HG02678 (cell line): ENCODE results near the gene SLC9A9.
"Not testable (repeated sequence)": the region's sequence is repeated elsewhere in the genome, so short reads cannot be mapped to it uniquely, and the experiment has no call there.

Experiments used
- ATAC-seq: cut with Tn5 transposase; IDR thresholded peaks from one replicate; pipeline ENCODE4 v1.9.1; 2021; ENCODE audit warnings: mild to moderate bottlenecking, moderate library complexity; ENCODE audit not compliant: unreplicated experiment

Gene SLC9A9

GRCh38 chr3:143698682-143699303, 149.5 kb downstream of the SLC9A9 start:
- no peak for ATAC-seq

GRCh38 chr3:143697975-143698374, 150.3 kb downstream of the SLC9A9 start:
- no peak for ATAC-seq

- ATAC-seq: not testable (repeated sequence)
These were observed 152.9 kb downstream of the SLC9A9 start for GRCh38 chr3:143695333-143695732.

- no peak for ATAC-seq
These were observed 154.8 kb downstream of the SLC9A9 start for GRCh38 chr3:143693506-143693905.

GRCh38 chr3:143686638-143687197, 161.6 kb downstream of the SLC9A9 start:
- no peak for ATAC-seq

- ATAC-seq: no peak
These were observed 162.8 kb downstream of the SLC9A9 start for GRCh38 chr3:143685491-143685890.

- ATAC-seq: no peak
These were observed 170.8 kb downstream of the SLC9A9 start for GRCh38 chr3:143677430-143677829.

GRCh38 chr3:143676747-143677146, 171.5 kb downstream of the SLC9A9 start:
- ATAC-seq: no peak

- no peak for ATAC-seq
These were observed 172.2 kb downstream of the SLC9A9 start for GRCh38 chr3:143676021-143676420.

- ATAC-seq: peak; percentile 58
These were observed 173.9 kb downstream of the SLC9A9 start for GRCh38 chr3:143674100-143674968.

- no peak for ATAC-seq
These were observed 175.7 kb downstream of the SLC9A9 start for GRCh38 chr3:143672396-143673165.

GRCh38 chr3:143671626-143672025, 176.6 kb downstream of the SLC9A9 start:
- ATAC-seq: no peak

GRCh38 chr3:143668924-143669790, 179.1 kb downstream of the SLC9A9 start:
- ATAC-seq: peak; percentile 94

- ATAC-seq: no peak
These were observed 179.9 kb downstream of the SLC9A9 start for GRCh38 chr3:143668385-143668784.

GRCh38 chr3:143661677-143662076, 186.6 kb downstream of the SLC9A9 start:
- no peak for ATAC-seq

- ATAC-seq: no peak
These were observed 189.4 kb downstream of the SLC9A9 start for GRCh38 chr3:143658861-143659260.

GRCh38 chr3:143658116-143658515, 190.2 kb downstream of the SLC9A9 start:
- ATAC-seq: no peak

GRCh38 chr3:143657391-143657790, 190.9 kb downstream of the SLC9A9 start:
- ATAC-seq: no peak

- ATAC-seq: no peak
These were observed 193.4 kb downstream of the SLC9A9 start for GRCh38 chr3:143654906-143655305.

- ATAC-seq: no peak
These were observed 194.3 kb downstream of the SLC9A9 start for GRCh38 chr3:143653935-143654334.
